ENCODE data around the gene LEMD3. TPM values are rescaled to one million over a fixed set of nuclear protein-coding genes. Genes with fewer than 3 reads are reported as not detected.

LEMD3 gene
- total and polyA plus RNA-seq, 2 of the 8 experiments (the other 6 are each of a cell fraction or from before 2014, with no cell fraction given), result 5.8 to 33.2 TPM

- TF ChIP-seq CBX5 (IDR thresholded peaks at IDR 0.05; ENCODE audit: low read depth, low read length), result no peak
- TF ChIP-seq TAF7 (optimal IDR thresholded peaks at IDR 0.05; ENCODE audit: borderline replicate concordance, low read depth, low read length), result no peak
- TF ChIP-seq ATF3 (IDR thresholded peaks at IDR 0.05; ENCODE audit: insufficient read depth, low read depth, low read length), result no peak
- no peak for TF ChIP-seq HDAC6 (IDR thresholded peaks at IDR 0.05; ENCODE audit: low read depth, low read length)
- TF ChIP-seq SUZ12 (IDR thresholded peaks at IDR 0.05; ENCODE audit: low read length), result no peak
- no peak for TF ChIP-seq CTBP2 (IDR thresholded peaks at IDR 0.05; ENCODE audit: borderline replicate concordance, insufficient read depth, insufficient read length, low read length)
- TF ChIP-seq NRF1 (IDR thresholded peaks at IDR 0.05; ENCODE audit: low read depth, low read length), result no peak
Observed at GRCh38 chr12:65122703-65123102, 46.7 kb upstream of the LEMD3 start (continued).

Measured in H1 (cell line).